T-helper 1 cell treated with Interleukin-12 subunit alpha and Interleukin-12 subunit beta and Interleukin-4 antibody, amounts not matched to agents 30 ng/mL and 1 ng/mL, for 36 hours (primary cell): ENCODE results near the gene OR10AD1. TPM values are rescaled to one million over a fixed set of nuclear protein-coding genes. Genes with fewer than 3 reads are reported as not detected.

Experiments used
- intact Hi-C: fragments of 100-400 bp; cut with micrococcal nuclease; formaldehyde crosslinking; loops from one replicate; pipeline ENCODE4 v1.15.1; 2024
- total RNA-seq: library from RNA; stranded (reverse); gene quantifications from 2 replicates; pipeline ENCODE4 v1.2.3, GENCODE V29; 2022

Gene OR10AD1
- total RNA-seq, 1 donor from 2014 or later: not detected

GRCh38 chr12:48192861-48193260 lies 10.2 kb downstream of the OR10AD1 start:
- intact Hi-C loops: loop anchor here (10.0 kb wide), 1 partner anchor 492 kb away; the partner anchor contains the start of gene KANSL2

DNA sequence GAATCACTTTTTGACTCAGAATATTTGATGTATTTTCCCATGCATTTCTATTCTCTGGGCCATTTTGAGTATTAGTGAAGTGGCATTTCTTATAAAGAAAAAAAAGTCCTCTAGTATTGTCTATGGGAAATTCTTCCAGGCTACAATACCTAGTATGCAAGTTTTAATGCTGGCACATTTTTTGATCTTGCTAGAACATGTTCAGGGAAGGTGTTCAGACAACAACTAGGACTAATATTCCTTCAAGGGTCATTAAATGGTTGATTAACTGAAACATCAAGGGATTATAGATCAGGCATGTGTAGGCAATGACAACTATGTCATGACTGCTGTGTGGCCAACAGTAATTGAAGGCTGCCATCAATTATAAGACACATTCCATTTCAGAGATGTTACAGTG lies 12.0 kb downstream of the OR10AD1 start:
- intact Hi-C loops: loop anchor here (10.0 kb wide), 1 partner anchor 494 kb away; the partner anchor contains the start of gene KANSL2

DNA sequence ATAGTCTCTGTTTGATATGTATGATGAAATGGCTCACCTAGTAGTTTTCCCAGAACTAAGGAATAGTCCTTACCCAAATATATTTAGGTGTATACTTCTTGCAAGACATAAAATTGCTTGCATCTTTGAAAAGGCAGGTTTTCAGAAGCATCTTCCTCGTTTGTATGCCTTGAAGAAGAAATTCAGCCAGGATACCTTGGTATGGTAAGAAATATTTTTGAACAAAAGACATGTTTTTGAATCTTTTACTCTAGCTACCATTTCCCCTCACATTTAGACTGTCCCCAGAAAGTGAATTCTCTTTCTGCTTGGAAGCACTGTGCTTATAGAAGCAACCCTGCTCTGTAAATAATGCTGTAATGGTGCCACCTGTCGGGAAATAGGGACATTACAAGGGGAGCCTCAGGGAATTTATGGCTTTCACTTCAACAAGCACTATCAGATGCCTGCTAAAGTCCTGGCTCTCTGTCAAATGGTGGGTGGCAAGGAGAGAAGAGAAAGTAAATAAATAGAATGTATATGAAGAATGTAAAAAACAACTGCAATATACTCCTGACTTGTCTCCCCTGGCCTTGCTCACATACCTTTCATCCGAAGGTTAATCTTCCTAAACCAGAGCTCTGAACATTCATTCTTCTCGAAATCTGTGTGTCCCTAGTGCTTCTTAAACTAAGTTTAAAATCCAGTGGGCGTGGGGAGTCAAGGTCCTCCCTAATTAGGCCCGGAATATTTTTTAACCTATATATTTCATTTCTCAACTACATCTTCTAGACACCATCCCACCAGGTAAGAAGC lies 13.6 kb downstream of the OR10AD1 start:
- intact Hi-C loops: loop anchor here (1.0 to 10.0 kb wide), 7 partner anchors 8 to 1825 kb away; partner anchors contain the start of genes KANSL2 and TMEM106C

DNA sequence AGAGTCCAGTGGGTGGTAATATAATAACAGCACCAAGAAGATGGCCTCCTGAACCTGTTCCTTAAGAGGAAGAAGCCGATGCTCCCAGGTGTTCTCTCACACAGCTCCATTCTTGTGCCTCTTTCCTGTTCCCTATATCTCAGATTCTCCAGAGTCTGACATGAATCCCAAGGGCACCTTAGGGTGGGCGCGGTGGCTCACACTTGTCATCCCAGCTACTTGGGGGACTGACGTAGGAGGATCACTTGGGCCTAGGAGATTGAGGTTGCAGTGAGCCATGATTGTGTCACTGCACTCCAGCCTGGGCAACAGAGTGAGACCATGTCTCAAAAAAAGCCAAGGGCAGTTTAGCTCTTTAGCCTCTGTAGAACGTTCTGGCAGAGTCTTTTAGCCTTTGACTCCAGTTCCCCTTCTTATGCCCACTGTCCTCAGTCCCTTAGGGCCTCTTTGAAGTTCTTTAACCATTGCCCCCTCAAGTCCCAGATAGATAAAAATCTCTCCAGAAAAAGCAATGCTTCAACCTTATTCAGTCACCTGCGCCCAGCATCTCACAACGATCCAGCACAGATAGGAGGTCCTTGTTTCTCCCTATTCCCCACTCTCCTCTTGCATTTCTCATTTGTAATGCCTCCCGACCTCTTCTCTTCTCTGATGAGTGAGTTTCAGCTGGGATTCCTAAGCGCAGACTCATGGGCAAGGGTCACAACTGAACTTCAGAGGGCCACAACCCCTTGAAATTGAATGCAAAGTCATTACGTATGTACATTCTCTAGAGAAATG lies 15.0 kb downstream of the OR10AD1 start:
- intact Hi-C loops: loop anchor here (2.0 to 10.0 kb wide), 2 partner anchors 225 to 1823 kb away; partner anchors contain the start of gene TMEM106C

GRCh38 chr12:48185181-48185919 lies 17.7 kb downstream of the OR10AD1 start:
- intact Hi-C loops: loop anchor here (10.0 kb wide), 1 partner anchor 1821 kb away; no protein-coding TSS in a partner anchor

DNA sequence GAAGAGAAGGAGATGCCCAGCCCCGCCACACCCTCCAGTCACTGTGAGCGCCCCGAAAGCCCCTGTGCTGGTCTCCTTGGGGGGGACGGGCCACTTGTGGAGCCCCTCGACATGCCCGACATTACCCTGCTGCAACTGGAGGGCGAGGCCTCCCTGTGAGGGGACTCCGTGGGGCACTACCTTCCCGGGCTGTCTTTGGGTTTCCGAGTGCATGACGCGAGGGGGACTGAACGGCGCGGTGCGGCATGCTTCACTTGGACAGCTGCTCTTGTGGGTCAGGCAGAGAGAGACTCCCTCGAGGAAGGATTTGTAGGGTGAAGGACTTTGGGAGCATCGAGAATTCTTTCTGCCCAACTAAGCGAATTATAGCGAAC lies 18.6 kb downstream of the OR10AD1 start:
- intact Hi-C loops: loop anchor here (5.0 to 10.0 kb wide), 2 partner anchors 168 to 1820 kb away; partner anchors contain the start of gene ZNF641

- intact Hi-C loops: loop anchor here (1.0 to 10.0 kb wide), 6 partner anchors 14 to 1819 kb away; partner anchors contain the start of genes ASB8, SENP1, VDR and ZNF641
These were observed 19.1 kb downstream of the OR10AD1 start for GRCh38 chr12:48183876-48184548.

- intact Hi-C loops: loop anchor here (1.0 to 10.0 kb wide), 6 partner anchors 15 to 1818 kb away; partner anchors contain the start of genes ASB8, SENP1, VDR and ZNF641
These were observed 19.8 kb downstream of the OR10AD1 start, which contains the start of gene CCDC184 for GRCh38 chr12:48183091-48183875. TSS of gene CCDC184 (plus strand) at chr12:48183644. CDS start at chr12:48184123, 479 bp downstream.

DNA sequence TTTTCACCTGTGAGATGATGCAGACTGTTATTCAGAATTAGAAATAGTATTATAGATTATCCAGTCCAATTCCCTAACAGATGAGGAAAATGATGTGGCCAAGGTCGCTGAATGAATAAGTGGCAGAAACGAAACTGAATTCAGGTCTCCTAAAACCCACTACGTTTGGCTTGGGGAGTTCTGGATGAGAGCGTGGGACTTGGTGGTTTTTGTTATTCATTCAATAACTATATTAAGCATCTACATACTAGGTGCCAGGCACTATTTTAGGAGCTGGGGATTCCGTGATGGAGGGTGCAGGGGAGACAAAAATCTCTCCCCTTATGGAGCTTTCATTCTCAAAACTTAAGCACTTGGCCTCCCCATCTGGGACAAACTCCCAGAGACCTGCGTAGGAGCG lies 20.5 kb downstream of the OR10AD1 start:
- intact Hi-C loops: loop anchor here (1.0 to 10.0 kb wide), 6 partner anchors 16 to 1818 kb away; partner anchors contain the start of genes ASB8, SENP1, VDR and ZNF641

GRCh38 chr12:48180857-48181495 lies 22.1 kb downstream of the OR10AD1 start:
- intact Hi-C loops: loop anchor here (5.0 to 10.0 kb wide), 2 partner anchors 171 to 1816 kb away; partner anchors contain the start of gene ZNF641

DNA sequence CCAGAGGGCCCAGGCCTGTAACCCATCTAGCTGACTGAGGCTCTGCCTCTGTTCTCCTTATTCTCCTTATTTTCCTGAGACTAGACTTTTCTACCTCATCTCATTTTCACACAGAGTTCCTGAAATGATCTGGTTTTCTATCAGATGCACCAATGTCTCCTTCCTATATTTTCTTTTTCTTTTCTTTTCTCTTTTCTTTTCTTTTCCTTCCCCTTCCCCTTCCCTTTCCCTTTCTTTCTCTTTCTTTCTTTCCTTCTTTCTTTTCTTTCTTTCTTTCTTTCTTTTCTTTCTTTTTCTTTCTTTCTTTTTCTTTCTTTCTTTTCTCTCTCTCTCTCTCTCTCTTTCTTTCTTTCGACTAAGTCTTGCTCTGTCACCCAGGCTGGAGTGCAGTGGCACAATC lies 22.7 kb downstream of the OR10AD1 start:
- intact Hi-C loops: loop anchor here (5.0 to 10.0 kb wide), 2 partner anchors 172 to 1816 kb away; partner anchors contain the start of gene ZNF641

GRCh38 chr12:48179466-48179865 lies 23.6 kb downstream of the OR10AD1 start:
- intact Hi-C loops: no loop called here

- intact Hi-C loops: no loop called here
These were observed 25.1 kb downstream of the OR10AD1 start for GRCh38 chr12:48177982-48178381.

- intact Hi-C loops: no loop called here
These were observed 26.7 kb downstream of the OR10AD1 start for GRCh38 chr12:48176417-48176751.

DNA sequence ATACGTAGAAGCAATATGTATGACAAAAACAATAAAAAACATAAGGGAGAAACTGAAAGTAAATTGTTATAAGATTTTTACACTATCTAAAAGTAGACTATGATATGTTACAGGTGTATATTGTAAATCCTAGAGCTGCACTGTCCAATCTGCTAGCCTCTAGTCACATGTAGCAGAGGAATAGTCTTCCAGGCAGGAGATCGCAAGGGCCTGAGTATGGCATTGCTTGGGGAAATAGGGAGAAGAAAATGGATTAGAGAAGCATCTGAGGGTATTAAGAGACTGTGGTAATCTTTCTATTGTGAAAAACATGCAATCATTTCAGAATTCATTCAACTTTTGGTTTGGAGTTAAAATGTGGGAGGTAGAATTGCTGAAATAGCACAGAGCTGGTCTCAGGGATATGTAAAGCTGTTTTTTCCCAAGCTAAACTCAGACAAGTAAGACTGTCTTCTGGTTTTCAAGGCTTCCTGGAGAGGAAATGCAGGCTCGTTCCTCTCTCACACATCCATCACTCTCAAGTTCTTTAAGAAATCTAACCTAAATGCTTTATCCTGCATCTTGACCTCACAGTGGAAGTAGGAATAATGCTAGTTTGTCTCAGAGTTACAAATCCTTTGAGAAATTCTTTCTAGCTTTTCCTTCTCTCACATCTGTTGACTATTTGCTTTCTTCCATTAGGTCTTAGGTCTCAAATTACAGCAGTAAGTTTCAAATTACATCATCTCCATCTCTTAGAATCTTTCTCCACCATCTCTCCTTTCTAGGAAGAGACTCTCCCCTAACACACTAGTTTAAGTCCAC lies 27.3 kb downstream of the OR10AD1 start:
- intact Hi-C loops: no loop called here

- intact Hi-C loops: loop anchor here (5.0 kb wide), 1 partner anchor 167 kb away; the partner anchor contains the start of gene COL2A1
These were observed 34.1 kb downstream of the OR10AD1 start for GRCh38 chr12:48169011-48169410.

DNA sequence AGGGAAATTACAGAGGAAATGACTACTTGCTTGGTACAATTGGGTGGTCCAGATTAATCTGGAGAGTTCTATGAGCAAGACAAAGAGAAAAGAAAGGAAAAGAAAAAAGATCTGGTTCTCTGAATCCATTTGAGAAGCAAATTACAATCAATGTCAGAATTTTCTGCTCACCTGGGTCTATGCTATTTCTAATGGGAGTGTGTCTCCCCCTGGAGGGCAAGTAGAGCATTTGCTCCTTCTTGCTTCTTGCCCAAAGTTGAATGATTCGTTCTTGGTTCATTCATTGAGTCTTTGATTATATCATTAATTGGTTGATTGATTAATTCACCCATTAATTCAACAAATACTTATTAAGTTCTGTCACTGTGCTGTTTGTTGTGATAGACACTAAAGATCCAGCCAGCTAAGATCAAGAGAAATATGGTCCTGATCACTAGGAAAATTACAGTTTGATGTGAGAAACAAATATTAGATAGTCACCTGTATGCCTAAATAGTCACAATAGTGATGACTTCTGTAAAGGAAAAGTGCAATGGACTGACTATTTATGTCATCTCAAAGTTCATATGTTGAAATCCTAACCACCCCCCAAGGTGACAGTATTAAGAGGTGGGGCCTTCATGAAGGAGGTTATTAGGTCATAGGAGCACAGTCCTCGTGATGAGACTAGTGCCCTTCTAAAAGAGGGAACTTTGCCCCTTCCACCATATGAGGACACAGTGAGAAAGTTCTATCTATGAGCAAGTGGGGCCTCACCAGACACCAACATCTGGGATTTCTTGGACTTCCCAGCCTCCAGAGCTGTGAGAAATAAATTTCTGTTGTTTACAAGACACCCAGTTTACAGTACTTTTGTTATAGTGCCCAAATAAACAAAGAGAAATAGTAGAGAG lies 37.8 kb downstream of the OR10AD1 start:
- intact Hi-C loops: loop anchor here (1.0 to 5.0 kb wide), 8 partner anchors 8 to 453 kb away; partner anchors contain the start of genes ASB8, COL2A1, SENP1 and TMEM106C
